ENCODE results near the gene ARL16. TPM values are rescaled to one million over a fixed set of nuclear protein-coding genes. Genes with fewer than 3 reads are reported as not detected.
A peak's percentile ranks its signal among the peaks of the same experiment; 100 is the strongest.

Gene ARL16
- total and polyA plus RNA-seq, 11 donors = 10.2 to 23.6 (median 15.9) TPM

GRCh38 chr17:81666342-81667191 is 17.0 kb downstream of the ARL16 start, which contains the start of the genes CCDC137 and OXLD1:
Gene CCDC137 (plus strand): TSS chr17:81666737. CDS start chr17:81666767, 30 bp downstream.
Gene OXLD1 (minus strand): TSS chr17:81666605. CDS start chr17:81666577, 28 bp downstream.
- 0 to 1% (median 0%) methylated on average over 62 to 96 of the region's 96 CpGs for WGBS, 4 donors
- peak; percentile 97 to 98 (median 98) for DNase-seq
- intact Hi-C loops (cut with DNase I) = loop anchor here in 3 of 10 donors (2.0 kb wide), 2 partner anchors 16 to 30 kb away; partner anchors contain the start of genes NPLOC4 (in 2 of the 3), TSPAN10 (in 2 of the 3) and ARL16 (in 1 of the 3)
- Histone ChIP-seq H3K36me3 (peaks cover 0 to 42% (median 26%) of the 10 kb centered on the region in 9 donors), H3K9me3 (no peaks in the 10 kb centered on the region), H3K27me3 (no peaks in the 10 kb centered on the region), H3K4me1 (peaks cover 0 to 29% (median 16%) of the 10 kb centered on the region in 12 donors), H3K27ac (peak within 1 kb of the TSS; percentile 62 to 95 (median 88)), H3K4me3 (peak within 1 kb of the TSS; percentile 77 to 100 (median 94))
- TF ChIP-seq CTCF (IDR thresholded peaks at IDR 0.05) = no peak
- peak; percentile 64 to 95 for TF ChIP-seq POLR2A (IDR thresholded peaks at IDR 0.05)
- peak; percentile 97 to 100 (median 99) for ATAC-seq

- TF ChIP-seq POLR2A (IDR thresholded peaks at IDR 0.05) (no peak), CTCF (IDR thresholded peaks at IDR 0.05) (no peak)
- 0 to 1% (median 1%) methylated on average over 12 to 16 of the region's 16 CpGs for WGBS, 4 donors
- Histone ChIP-seq H3K36me3 (peaks cover 0 to 36% (median 20%) of the 10 kb centered on the region in 9 donors), H3K4me3 (peak overlapping the region; percentile 77 to 100 (median 94)), H3K27ac (peak overlapping the region; percentile 62 to 95 (median 88)), H3K27me3 (no peaks in the 10 kb centered on the region), H3K9me3 (no peaks in the 10 kb centered on the region), H3K4me1 (peaks cover 0 to 29% (median 16%) of the 10 kb centered on the region in 12 donors)
- DNase-seq (no peak), ATAC-seq (peak in 3 of 4 donors; percentile 1 to 28 (median 23))
- intact Hi-C loops (cut with DNase I) = loop anchor here in 3 of 10 donors (2.0 kb wide), 2 partner anchors 17 to 29 kb away; partner anchors contain the start of genes NPLOC4 (in 2 of the 3), TSPAN10 (in 2 of the 3) and ARL16 (in 1 of the 3)
Observed at GRCh38 chr17:81666092-81666341, 17.6 kb downstream of the ARL16 start.

GRCh38 chr17:81665205-81666091 is 18.1 kb downstream of the ARL16 start:
- ATAC-seq (peak in 2 of 4 donors; percentile 3 to 25), DNase-seq (peak in 1 of 5 donors; percentile 43)
- Histone ChIP-seq H3K4me1 (peaks cover 0 to 29% (median 16%) of the 10 kb centered on the region in 12 donors), H3K9me3 (no peaks in the 10 kb centered on the region), H3K27ac (peak overlapping the region in 11 of 12 donors; percentile 78 to 95 (median 88)), H3K36me3 (peaks cover 0 to 31% (median 14%) of the 10 kb centered on the region in 9 donors), H3K4me3 (peak overlapping the region; percentile 77 to 100 (median 94)), H3K27me3 (no peaks in the 10 kb centered on the region)
- TF ChIP-seq CTCF (IDR thresholded peaks at IDR 0.05) (no peak), POLR2A (IDR thresholded peaks at IDR 0.05) (no peak)
- intact Hi-C loops (cut with DNase I) = loop anchor here in 4 of 10 donors (2.0 kb wide), 2 partner anchors 17 to 29 kb away; partner anchors contain the start of genes NPLOC4 (in 3 of the 4), TSPAN10 (in 3 of the 4) and ARL16 (in 1 of the 4)
- WGBS, 4 donors = 46 to 67% (median 61%) methylated on average over 14 to 30 of the region's 30 CpGs

Measured in heart left ventricle (tissue), 16 donors.